GM13977 (cell line): ENCODE results near the gene SH3RF1.

Source experiments
- DNase-seq: peaks from one replicate; pipeline ENCODE4 v3.0.0; 2012; ENCODE audit warnings: low spot score
- in situ Hi-C: fragments of 300-500 bp; cut with MboI; formaldehyde crosslinking; loops from one replicate; pipeline ENCODE4 v1.12.0; 2022; ENCODE audit warnings: low sequenced_read_pairs, low pct_unique_long_range_greater_than_20kb, mixed read lengths, inconsistent platforms; ENCODE audit not compliant: unreplicated experiment
- TF ChIP-seq, protein P1 (sequence below): IDR thresholded peaks from 2 replicates; pipeline ENCODE4 v1.5.1; 2012; ENCODE audit warnings: mild to moderate bottlenecking, control low read depth; ENCODE audit not compliant: insufficient read depth; ENCODE audit errors: extremely low read depth, missing control alignments

SH3RF1 gene

DNA sequence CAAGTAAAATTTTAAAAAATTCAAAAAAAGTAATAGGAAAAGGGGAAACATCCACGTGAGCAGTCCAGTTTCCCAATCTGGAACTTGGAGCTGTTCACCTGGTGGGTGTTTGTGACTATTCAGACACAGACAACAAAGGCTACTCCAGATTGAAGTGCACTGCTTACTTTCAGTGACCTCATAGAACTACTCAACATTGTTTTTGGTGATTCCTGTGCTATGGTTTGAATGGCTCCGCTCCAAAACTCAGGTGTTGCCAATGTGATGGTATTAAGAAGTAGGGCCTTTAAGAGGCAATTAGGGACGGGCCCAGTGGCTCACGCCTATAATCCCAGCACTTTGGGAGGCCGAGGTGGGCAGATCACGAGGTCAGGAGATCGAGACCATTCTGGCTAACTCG is 22.1 kb downstream of the SH3RF1 start:
- no peak for DNase-seq
- TF ChIP-seq, protein P1, sequence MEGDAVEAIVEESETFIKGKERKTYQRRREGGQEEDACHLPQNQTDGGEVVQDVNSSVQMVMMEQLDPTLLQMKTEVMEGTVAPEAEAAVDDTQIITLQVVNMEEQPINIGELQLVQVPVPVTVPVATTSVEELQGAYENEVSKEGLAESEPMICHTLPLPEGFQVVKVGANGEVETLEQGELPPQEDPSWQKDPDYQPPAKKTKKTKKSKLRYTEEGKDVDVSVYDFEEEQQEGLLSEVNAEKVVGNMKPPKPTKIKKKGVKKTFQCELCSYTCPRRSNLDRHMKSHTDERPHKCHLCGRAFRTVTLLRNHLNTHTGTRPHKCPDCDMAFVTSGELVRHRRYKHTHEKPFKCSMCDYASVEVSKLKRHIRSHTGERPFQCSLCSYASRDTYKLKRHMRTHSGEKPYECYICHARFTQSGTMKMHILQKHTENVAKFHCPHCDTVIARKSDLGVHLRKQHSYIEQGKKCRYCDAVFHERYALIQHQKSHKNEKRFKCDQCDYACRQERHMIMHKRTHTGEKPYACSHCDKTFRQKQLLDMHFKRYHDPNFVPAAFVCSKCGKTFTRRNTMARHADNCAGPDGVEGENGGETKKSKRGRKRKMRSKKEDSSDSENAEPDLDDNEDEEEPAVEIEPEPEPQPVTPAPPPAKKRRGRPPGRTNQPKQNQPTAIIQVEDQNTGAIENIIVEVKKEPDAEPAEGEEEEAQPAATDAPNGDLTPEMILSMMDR = no peak
- in situ Hi-C loops = no loop called here

DNA sequence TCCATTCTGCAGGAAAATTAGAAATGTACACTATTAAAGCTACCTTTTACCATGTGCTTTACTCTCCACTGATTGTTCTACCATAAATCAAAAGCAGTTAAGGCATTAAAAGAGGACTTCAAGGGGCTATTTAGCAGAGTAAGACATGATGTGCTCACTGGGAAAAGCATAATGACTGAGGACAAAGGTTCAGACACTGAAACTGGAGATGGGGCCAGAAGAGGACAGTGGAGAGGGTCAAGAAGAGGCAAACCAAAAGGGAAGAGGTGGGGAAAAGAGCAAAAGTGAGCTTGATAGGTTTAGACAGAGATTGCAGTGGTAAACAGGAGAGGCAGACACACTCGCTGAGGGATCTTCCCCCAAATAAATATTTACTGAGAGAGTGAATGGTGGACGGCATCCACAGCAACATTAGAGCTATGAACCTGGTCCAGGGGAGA is 23.8 kb downstream of the SH3RF1 start:
- DNase-seq = no peak
- in situ Hi-C loops = no loop called here
- TF ChIP-seq, protein P1 = no peak

DNA sequence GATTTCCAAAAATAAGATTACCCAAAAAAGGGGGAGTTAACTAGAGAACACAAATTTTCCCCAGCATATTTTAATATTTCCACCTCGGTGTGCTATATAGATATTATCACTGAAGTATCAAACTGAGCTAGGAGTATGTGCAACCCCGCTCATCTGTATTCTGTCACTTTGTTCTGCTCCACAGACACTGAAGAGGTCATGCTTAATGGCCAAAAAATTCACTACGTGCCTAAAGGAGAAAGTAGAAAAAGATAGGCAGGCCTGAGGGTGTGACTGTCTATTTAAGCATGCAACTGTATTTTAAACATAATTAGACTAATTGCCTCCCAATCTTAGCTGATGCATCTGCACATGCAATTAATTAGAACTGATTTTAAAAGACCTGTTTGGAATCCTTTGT is 24.5 kb downstream of the SH3RF1 start:
- DNase-seq = no peak
- TF ChIP-seq, protein P1 = no peak
- in situ Hi-C loops = no loop called here

GRCh38 chr4:169245061-169245460 is 25.7 kb downstream of the SH3RF1 start:
- TF ChIP-seq, protein P1 = no peak

DNA sequence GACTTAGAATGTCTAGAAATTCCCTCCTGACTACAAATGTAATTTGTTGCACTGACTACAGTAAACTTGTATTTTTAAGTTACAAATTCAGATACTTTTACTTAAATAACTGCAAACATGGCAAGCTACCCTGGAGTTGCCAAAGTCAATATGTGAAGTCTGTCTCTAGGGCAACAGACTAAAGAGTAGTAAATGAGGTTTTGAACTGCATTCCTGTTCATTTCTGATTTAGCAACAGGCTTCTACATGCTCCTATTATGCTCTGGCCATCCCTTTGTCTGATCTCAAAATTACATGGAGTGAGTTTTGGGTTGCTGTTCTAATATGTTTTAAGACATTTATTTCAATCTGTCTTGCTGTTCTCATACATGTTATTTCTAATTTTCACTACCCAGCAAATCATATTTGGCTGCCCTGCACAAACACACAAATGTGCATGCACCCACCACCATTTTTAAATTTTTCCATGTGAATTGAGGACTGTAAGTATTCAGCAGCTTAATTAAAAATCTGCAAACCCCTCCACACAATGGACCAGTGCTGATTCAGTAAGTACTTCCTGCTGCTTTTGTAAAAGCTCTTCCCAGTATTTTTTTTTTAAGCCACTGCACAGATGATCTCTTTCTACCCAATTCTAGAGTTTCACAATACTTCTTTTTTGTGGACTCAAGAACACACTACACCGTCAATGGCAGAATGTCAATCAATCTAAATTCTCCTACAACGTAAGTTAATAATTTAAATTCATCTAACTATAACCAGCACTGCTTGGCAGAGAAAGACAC is 26.7 kb downstream of the SH3RF1 start:
- in situ Hi-C loops = no loop called here
- TF ChIP-seq, protein P1 = no peak
- DNase-seq = no peak

More at GRCh38 chr4:169245061-169245460, 25.7 kb downstream of the SH3RF1 start:
- in situ Hi-C loops = no loop called here
- no peak for DNase-seq

DNA sequence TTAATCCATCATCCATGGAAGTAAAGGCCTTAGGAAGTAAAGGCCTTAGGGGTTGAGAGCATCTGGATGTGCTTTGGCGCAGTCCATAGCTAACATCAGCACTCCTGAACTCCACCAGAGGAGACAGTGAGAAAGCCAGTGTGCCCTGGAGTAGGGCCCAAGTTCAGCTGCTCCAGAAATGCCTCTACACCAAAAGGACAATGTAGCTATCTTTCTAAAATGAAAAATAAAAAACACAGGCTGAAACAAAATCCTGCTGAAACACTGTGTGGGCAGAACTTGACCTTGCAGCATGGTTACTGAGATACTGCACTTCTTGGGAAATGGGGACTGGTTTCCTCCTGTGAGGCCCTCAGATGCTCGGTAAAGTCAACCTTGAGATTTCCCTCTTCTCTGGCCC is 29.3 kb downstream of the SH3RF1 start:
- no peak for DNase-seq
- in situ Hi-C loops = no loop called here
- TF ChIP-seq, protein P1 = no peak
